Measurements from ENCODE around the gene MRPL57. TPM values are rescaled to one million over a fixed set of nuclear protein-coding genes. Genes with fewer than 3 reads are reported as not detected.

Gene MRPL57
- total RNA-seq, 2 experiments from 2014 or later, result 10.0 to 10.5 TPM

DNA sequence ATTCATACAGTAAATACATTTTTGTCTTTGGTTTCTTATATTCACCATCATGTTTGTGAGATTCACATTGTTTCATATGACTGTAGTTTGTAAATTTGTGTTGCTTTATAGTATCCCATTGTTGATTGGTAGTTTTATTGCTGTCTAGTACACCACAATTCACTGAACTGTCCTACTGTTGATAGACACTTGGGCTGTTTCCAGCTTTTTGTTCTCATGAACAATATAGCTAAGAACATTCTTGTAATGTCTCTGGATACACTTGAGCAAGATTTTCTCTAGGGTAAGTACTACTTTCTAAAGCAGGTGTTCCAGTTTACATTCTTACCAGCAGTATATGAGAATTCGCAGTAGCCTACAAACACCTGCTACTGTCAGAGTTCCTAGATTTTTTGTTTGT, 37.9 kb upstream of the MRPL57 start:
- no peak overlapping the region for H3K4me3 ChIP-seq (ENCODE audit: low read length)
- no peak for TF ChIP-seq CTCF (IDR thresholded peaks at IDR 0.05)
- Mint-ChIP-seq H3K9me3 (no peaks in the 10 kb centered on the region), H3K4me1 (ENCODE audit: low read depth) (peaks cover 35% of the 10 kb centered on the region), H3K36me3 (ENCODE audit: low read depth) (peaks cover 29% of the 10 kb centered on the region), H3K4me3 (peak overlapping the region; percentile 80), H3K27me3 (peaks cover 11% of the 10 kb centered on the region), H3K27ac (peak overlapping the region; percentile 79)
- peaks cover 0 to 2% of the 10 kb centered on the region in 2 experiments for H3K27me3 ChIP-seq (ENCODE audit: control insufficient read depth in 1 of 2, insufficient read depth in 2 of 2, low read length in 2 of 2)
- no peak for ATAC-seq (ENCODE audit: poor library complexity)
- H3K9me3 ChIP-seq (ENCODE audit: control insufficient read depth in 1 of 2, insufficient read depth in 1 of 2, low read length in 2 of 2), result no peaks in the 10 kb centered on the region
- ChIA-PET CTCF (no interaction called here), POLR2A (no interaction called here)
- H3K27ac ChIP-seq (ENCODE audit: low read depth in 1 of 2, low read length in 2 of 2), result no peak overlapping the region
- H3K4me1 ChIP-seq (ENCODE audit: insufficient read depth, low read length), result peaks cover 20% of the 10 kb centered on the region
- no peak for DNase-seq
- intact Hi-C loops (cut with DNase I, micrococcal nuclease), result loop anchor here in 1 of 2 experiments (5.0 kb wide), 3 partner anchors 236 to 534 kb away; partner anchors contain the start of genes FGF9, MICU2 and XPO4
- H3K36me3 ChIP-seq (ENCODE audit: insufficient read depth, low read length), result peaks cover 11% of the 10 kb centered on the region

- DNase-seq, result peak in 1 of 14 experiments; percentile 23
- POLR2A ChIA-PET, result no interaction called here
- intact Hi-C loops (cut with DNase I, micrococcal nuclease), result loop anchor here in 1 of 2 experiments (5.0 kb wide), 3 partner anchors 237 to 533 kb away; partner anchors contain the start of genes FGF9, MICU2 and XPO4
- H3K36me3 Mint-ChIP-seq (ENCODE audit: low read depth), result peaks cover 33% of the 10 kb centered on the region
- peaks cover 0 to 2% of the 10 kb centered on the region in 2 experiments for H3K27me3 ChIP-seq (ENCODE audit: control insufficient read depth in 1 of 2, insufficient read depth in 2 of 2, low read length in 2 of 2)
- H3K9me3 ChIP-seq (ENCODE audit: control insufficient read depth in 1 of 2, insufficient read depth in 1 of 2, low read length in 2 of 2), result no peaks in the 10 kb centered on the region
- peaks cover 27% of the 10 kb centered on the region for H3K4me1 ChIP-seq (ENCODE audit: insufficient read depth, low read length)
- peaks cover 8% of the 10 kb centered on the region for H3K27me3 Mint-ChIP-seq
- CTCF ChIA-PET, result no interaction called here
- no peaks in the 10 kb centered on the region for H3K9me3 Mint-ChIP-seq
- peaks cover 16% of the 10 kb centered on the region for H3K36me3 ChIP-seq (ENCODE audit: insufficient read depth, low read length)
- H3K27ac ChIP-seq (ENCODE audit: low read depth in 1 of 2, low read length in 2 of 2), result peak overlapping the region; percentile 84 to 97
- no peak for ATAC-seq (ENCODE audit: poor library complexity)
- peak overlapping the region; percentile 91 for H3K27ac Mint-ChIP-seq
- peak overlapping the region; percentile 93 for H3K4me3 ChIP-seq (ENCODE audit: low read length)
- peak overlapping the region; percentile 96 for H3K4me3 Mint-ChIP-seq
- no peak for TF ChIP-seq CTCF (IDR thresholded peaks at IDR 0.05)
- peaks cover 40% of the 10 kb centered on the region for H3K4me1 Mint-ChIP-seq (ENCODE audit: low read depth)
These were observed 37.1 kb upstream of the MRPL57 start for GRCh38 chr13:21139374-21139773.

DNA sequence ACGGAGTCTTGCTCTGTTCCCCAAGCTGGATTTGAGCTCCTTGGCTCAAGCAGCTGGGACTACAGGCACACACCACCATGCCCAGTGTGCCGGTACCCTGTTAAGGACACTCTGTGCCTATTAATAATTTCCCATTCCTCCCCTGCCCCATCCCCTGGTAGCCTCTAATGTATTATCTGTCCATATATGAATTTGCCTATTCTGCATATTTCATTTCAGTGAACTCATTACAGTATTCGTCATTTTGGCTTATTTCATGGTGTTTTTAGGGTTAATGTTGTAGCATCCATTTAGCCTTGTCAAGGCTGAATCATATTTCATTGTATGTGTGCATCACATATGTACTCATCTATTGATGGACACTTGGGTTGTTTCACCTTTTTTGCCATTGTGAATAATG, 33.7 kb upstream of the MRPL57 start:
- H3K36me3 ChIP-seq (ENCODE audit: insufficient read depth, low read length), result peaks cover 42% of the 10 kb centered on the region
- intact Hi-C loops (cut with DNase I, micrococcal nuclease), result no loop called here
- Mint-ChIP-seq H3K36me3 (ENCODE audit: low read depth) (peaks cover 66% of the 10 kb centered on the region), H3K27me3 (peaks cover 4% of the 10 kb centered on the region), H3K4me1 (ENCODE audit: low read depth) (peaks cover 43% of the 10 kb centered on the region), H3K4me3 (peak overlapping the region; percentile 92), H3K27ac (peak overlapping the region; percentile 77), H3K9me3 (no peaks in the 10 kb centered on the region)
- no peak overlapping the region for H3K27ac ChIP-seq (ENCODE audit: low read depth in 1 of 2, low read length in 2 of 2)
- ATAC-seq (ENCODE audit: poor library complexity) (no peak), DNase-seq (no peak)
- CTCF ChIA-PET, result interaction anchor here (0.9 kb wide), 1 partner anchor 34 kb away, joined by 3 read pairs; the partner anchor contains the start of genes MRPL57 and SKA3
- no peak overlapping the region for H3K4me3 ChIP-seq (ENCODE audit: low read length)
- TF ChIP-seq CTCF (IDR thresholded peaks at IDR 0.05), result no peak
- POLR2A ChIA-PET, result interaction anchor here (0.6 kb wide), 1 partner anchor 280 kb away, joined by 3 read pairs; no protein-coding TSS in a partner anchor
- H3K9me3 ChIP-seq (ENCODE audit: control insufficient read depth in 1 of 2, insufficient read depth in 1 of 2, low read length in 2 of 2), result no peaks in the 10 kb centered on the region
- H3K27me3 ChIP-seq (ENCODE audit: control insufficient read depth in 1 of 2, insufficient read depth in 2 of 2, low read length in 2 of 2), result peaks cover 0 to under 1% of the 10 kb centered on the region in 2 experiments
- H3K4me1 ChIP-seq (ENCODE audit: insufficient read depth, low read length), result peaks cover 30% of the 10 kb centered on the region

All from CD4-positive, alpha-beta T cell (primary cell).